Motor neuron (in vitro differentiated cells): ENCODE results near the gene FRMD5. TPM values are rescaled to one million over a fixed set of nuclear protein-coding genes. Genes with fewer than 3 reads are reported as not detected.
"Not testable (repeated sequence)": the region's sequence is repeated elsewhere in the genome, so short reads cannot be mapped to it uniquely, and the experiment has no call there.

Source experiments
- ATAC-seq, 8 experiments: fragments of 200-7000 bp; cut with Tn5 transposase; replicated peaks in 6 of 8; 2 replicates each; pipeline ENCODE4 v1.8.0; 2021; ENCODE audit warnings: mild to moderate bottlenecking in 8 of 8, moderate library complexity in 8 of 8
- H3K27ac ChIP-seq, 2 donors: fragments of 250-450 bp; sonication (Bioruptor Pico); 2 replicates each; pipeline ENCODE4 v1.9.0; 2021; ENCODE audit warnings: antibody characterized with exemption in 2 of 2, mild to moderate bottlenecking in 2 of 2, moderate library complexity in 1 of 2
- H3K4me1 ChIP-seq, 2 donors: fragments of 250-450 bp; sonication (Bioruptor Pico); replicated peaks in 1 of 2; 2 replicates each; pipeline ENCODE4 v1.6.1; 2021; ENCODE audit warnings: antibody characterized with exemption in 2 of 2, mild to moderate bottlenecking in 2 of 2, moderate library complexity in 1 of 2
- H3K4me3 ChIP-seq, 5 donors: fragments of 250-450 bp; sonication (Bioruptor Pico); 2 replicates each; pipeline ENCODE4 v1.9.0; 2021; ENCODE audit warnings: antibody characterized with exemption in 5 of 5, mild to moderate bottlenecking in 5 of 5, moderate library complexity in 4 of 5
- WGBS, 10 experiments: fragments of 450-650 bp; shearing (Covaris generic); methylation state at CpG; one replicate each; pipeline ENCODE4 v1.0.0; 2022; 5-methylcytosine and 5-hydroxymethylcytosine counted together
- in situ Hi-C, 9 experiments: fragments of 400-800 bp; cut with MboI; loops; one replicate each; pipeline ENCODE4 v1.15.0; 2021; ENCODE audit warnings: low sequenced_read_pairs in 9 of 9, low pct_unique_long_range_greater_than_20kb in 2 of 9; ENCODE audit not compliant: unreplicated experiment in 9 of 9
- total RNA-seq, 8 experiments: library from RNA; unstranded; fragments of 300-600 nt; gene quantifications; 2 replicates each; pipeline versions ENCODE4 v1.2.3 to v1.2.4, GENCODE V29; 2022

Gene FRMD5
- total RNA-seq, 8 experiments from 2014 or later = 0.31 to 22.5 (median 16.1) TPM

GRCh38 chr15:44010089-44010488 is 185.0 kb downstream of the FRMD5 start:
- 0 to 100% (median 50%) methylated on average over 1 of the region's 1 CpG; no CpG with 5 or more reads in 3 of the 10 experiments for WGBS, 10 experiments
- Histone ChIP-seq H3K27ac (no peak overlapping the region), H3K4me1 (peaks cover 3 to 12% of the 10 kb centered on the region in 2 donors), H3K4me3 (no peak overlapping the region)
- peak in 4 of 8 experiments; percentile 21 to 60 (median 34) for ATAC-seq
- in situ Hi-C loops = no loop called here

- 0 to 100% (median 92%) methylated on average over 2 of the region's 2 CpGs; no CpG with 5 or more reads in 2 of the 10 experiments for WGBS, 10 experiments
- in situ Hi-C loops = no loop called here
These were observed 186.0 kb downstream of the FRMD5 start for GRCh38 chr15:44009038-44009437.

GRCh38 chr15:44000248-44000647 is 194.8 kb downstream of the FRMD5 start:
- WGBS, 10 experiments = 0 to 100% (median 84%) methylated on average over 1 to 6 of the region's 6 CpGs; no CpG with 5 or more reads in 1 of the 10 experiments
- H3K4me1 ChIP-seq, in situ Hi-C loops, H3K27ac ChIP-seq, H3K4me3 ChIP-seq, ATAC-seq: not testable (repeated sequence)

More at GRCh38 chr15:44009038-44009437, 186.0 kb downstream of the FRMD5 start:
- Histone ChIP-seq H3K27ac (no peak overlapping the region), H3K4me3 (no peak overlapping the region), H3K4me1 (peaks cover 3 to 12% of the 10 kb centered on the region in 2 donors)
- ATAC-seq = peak in 7 of 8 experiments; percentile 38 to 98 (median 68)

- H3K27ac ChIP-seq = no peak overlapping the region
- peak; percentile 47 to 99 (median 69) for ATAC-seq
- WGBS, 10 experiments = 0 to 90% (median 40%) methylated on average over 1 to 4 of the region's 4 CpGs; no CpG with 5 or more reads in 2 of the 10 experiments
- in situ Hi-C loops = no loop called here
- H3K4me1 ChIP-seq = no peaks in the 10 kb centered on the region
- no peak overlapping the region for H3K4me3 ChIP-seq
These were observed 196.5 kb downstream of the FRMD5 start for GRCh38 chr15:43998607-43999006.

- peak in 5 of 8 experiments; percentile 80 to 88 (median 83) for ATAC-seq
- WGBS, 10 experiments = 20 to 90% (median 44%) methylated on average over 1 to 2 of the region's 2 CpGs; no CpG with 5 or more reads in 7 of the 10 experiments
- no peak overlapping the region for H3K27ac ChIP-seq
- in situ Hi-C loops = no loop called here
- peaks cover 5 to 6% of the 10 kb centered on the region in 2 donors for H3K4me1 ChIP-seq
- H3K4me3 ChIP-seq = no peak overlapping the region
These were observed 203.9 kb downstream of the FRMD5 start for GRCh38 chr15:43991206-43991605.

GRCh38 chr15:43989938-43990337 is 205.1 kb downstream of the FRMD5 start:
- Histone ChIP-seq H3K4me3 (no peak overlapping the region), H3K4me1 (peaks cover 5 to 6% of the 10 kb centered on the region in 2 donors), H3K27ac (no peak overlapping the region)
- whole genome bisulfite sequencing, 10 experiments = 80 to 100% (median 99%) methylated on average over 1 to 8 of the region's 15 CpGs
- no peak for ATAC-seq
- in situ Hi-C loops = no loop called here

- no peak overlapping the region for H3K4me3 ChIP-seq
- ATAC-seq = no peak
- H3K27ac ChIP-seq = no peak overlapping the region
- in situ Hi-C loops = no loop called here
- peaks cover 5 to 6% of the 10 kb centered on the region in 2 donors for H3K4me1 ChIP-seq
- WGBS, 10 experiments = 82 to 100% (median 86%) methylated on average over 2 to 6 of the region's 13 CpGs; no CpG with 5 or more reads in 4 of the 10 experiments
These were observed 206.2 kb downstream of the FRMD5 start for GRCh38 chr15:43988900-43989299.

- in situ Hi-C loops = no loop called here
- Histone ChIP-seq H3K4me3 (no peak overlapping the region), H3K27ac (no peak overlapping the region), H3K4me1 (peaks cover 5 to 6% of the 10 kb centered on the region in 2 donors)
- no peak for ATAC-seq
- WGBS, 10 experiments = 40 to 100% (median 100%) methylated on average over 1 of the region's 1 CpG; no CpG with 5 or more reads in 5 of the 10 experiments
These were observed 207.1 kb downstream of the FRMD5 start for GRCh38 chr15:43987924-43988323.

GRCh38 chr15:43985976-43986680 is 208.9 kb downstream of the FRMD5 start:
- peak in 1 of 8 experiments; percentile 21 for ATAC-seq
- in situ Hi-C loops = no loop called here
- Histone ChIP-seq H3K4me1 (peaks cover 2 to 6% of the 10 kb centered on the region in 2 donors), H3K4me3 (no peak overlapping the region), H3K27ac (no peak overlapping the region)
- WGBS, 10 experiments = 30 to 94% (median 70%) methylated on average over 2 to 7 of the region's 7 CpGs

GRCh38 chr15:43981576-43981975 is 213.5 kb downstream of the FRMD5 start:
- ATAC-seq = no peak
- no peaks in the 10 kb centered on the region for H3K4me1 ChIP-seq
- H3K4me3 ChIP-seq = no peak overlapping the region
- in situ Hi-C loops = no loop called here
- H3K27ac ChIP-seq = no peak overlapping the region
- 0 to 96% (median 71%) methylated on average over 1 to 2 of the region's 2 CpGs; no CpG with 5 or more reads in 1 of the 10 experiments for WGBS, 10 experiments

- 38 to 96% (median 88%) methylated on average over 1 to 4 of the region's 5 CpGs; no CpG with 5 or more reads in 1 of the 10 experiments for WGBS, 10 experiments
- H3K4me3 ChIP-seq = no peak overlapping the region
- H3K4me1 ChIP-seq = peaks cover 3 to 6% of the 10 kb centered on the region in 2 donors
- in situ Hi-C loops = no loop called here
- ATAC-seq = no peak
- no peak overlapping the region for H3K27ac ChIP-seq
These were observed 217.8 kb downstream of the FRMD5 start for GRCh38 chr15:43977072-43977884.

GRCh38 chr15:43975770-43976169 is 219.3 kb downstream of the FRMD5 start:
- H3K4me1 ChIP-seq = peaks cover 3 to 6% of the 10 kb centered on the region in 2 donors
- ATAC-seq = no peak
- 59 to 100% (median 86%) methylated on average over 1 of the region's 1 CpG; no CpG with 5 or more reads in 1 of the 10 experiments for WGBS, 10 experiments
- no peak overlapping the region for H3K4me3 ChIP-seq
- in situ Hi-C loops = no loop called here
- no peak overlapping the region for H3K27ac ChIP-seq

GRCh38 chr15:43975326-43975725 is 219.7 kb downstream of the FRMD5 start:
- no peak for ATAC-seq
- Histone ChIP-seq H3K27ac (no peak overlapping the region), H3K4me1 (peaks cover 3 to 6% of the 10 kb centered on the region in 2 donors), H3K4me3 (no peak overlapping the region)
- in situ Hi-C loops = no loop called here
- 37 to 100% (median 78%) methylated on average over 1 to 4 of the region's 4 CpGs for WGBS, 10 experiments
